Measurements from ENCODE around the gene SAMD13.

DNA sequence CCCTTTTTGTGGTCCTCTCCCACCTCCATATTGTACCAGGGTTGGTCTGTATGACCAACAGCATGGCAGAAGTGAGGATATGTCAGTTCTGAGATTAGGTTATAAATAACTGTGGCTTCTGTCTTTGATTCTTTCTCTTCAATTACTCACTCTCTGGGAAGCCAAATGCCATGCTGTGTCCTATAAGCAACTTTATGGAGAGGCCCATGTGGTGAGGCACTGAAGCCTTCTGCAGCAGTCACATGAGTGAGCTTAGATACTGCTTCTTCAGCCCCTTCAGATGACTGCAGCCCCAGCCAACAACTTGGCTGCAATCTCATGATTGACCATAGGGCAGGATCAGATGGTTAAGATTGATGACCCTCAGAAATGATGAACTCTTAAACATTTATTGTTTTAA is 34.0 kb upstream of the SAMD13 start:
- TF ChIP-seq POLR2AphosphoS5 (IDR thresholded peaks at IDR 0.05; ENCODE audit: low read depth, low read length) (no peak), CTCF (IDR thresholded peaks at IDR 0.05) (no peak), SIN3A (IDR thresholded peaks at IDR 0.05; ENCODE audit: borderline replicate concordance, insufficient read depth, low read depth, low read length) (no peak), TCF7L2 (IDR thresholded peaks at IDR 0.05; ENCODE audit: low read depth, low read length) (no peak)
- TF ChIP-seq, protein P1, sequence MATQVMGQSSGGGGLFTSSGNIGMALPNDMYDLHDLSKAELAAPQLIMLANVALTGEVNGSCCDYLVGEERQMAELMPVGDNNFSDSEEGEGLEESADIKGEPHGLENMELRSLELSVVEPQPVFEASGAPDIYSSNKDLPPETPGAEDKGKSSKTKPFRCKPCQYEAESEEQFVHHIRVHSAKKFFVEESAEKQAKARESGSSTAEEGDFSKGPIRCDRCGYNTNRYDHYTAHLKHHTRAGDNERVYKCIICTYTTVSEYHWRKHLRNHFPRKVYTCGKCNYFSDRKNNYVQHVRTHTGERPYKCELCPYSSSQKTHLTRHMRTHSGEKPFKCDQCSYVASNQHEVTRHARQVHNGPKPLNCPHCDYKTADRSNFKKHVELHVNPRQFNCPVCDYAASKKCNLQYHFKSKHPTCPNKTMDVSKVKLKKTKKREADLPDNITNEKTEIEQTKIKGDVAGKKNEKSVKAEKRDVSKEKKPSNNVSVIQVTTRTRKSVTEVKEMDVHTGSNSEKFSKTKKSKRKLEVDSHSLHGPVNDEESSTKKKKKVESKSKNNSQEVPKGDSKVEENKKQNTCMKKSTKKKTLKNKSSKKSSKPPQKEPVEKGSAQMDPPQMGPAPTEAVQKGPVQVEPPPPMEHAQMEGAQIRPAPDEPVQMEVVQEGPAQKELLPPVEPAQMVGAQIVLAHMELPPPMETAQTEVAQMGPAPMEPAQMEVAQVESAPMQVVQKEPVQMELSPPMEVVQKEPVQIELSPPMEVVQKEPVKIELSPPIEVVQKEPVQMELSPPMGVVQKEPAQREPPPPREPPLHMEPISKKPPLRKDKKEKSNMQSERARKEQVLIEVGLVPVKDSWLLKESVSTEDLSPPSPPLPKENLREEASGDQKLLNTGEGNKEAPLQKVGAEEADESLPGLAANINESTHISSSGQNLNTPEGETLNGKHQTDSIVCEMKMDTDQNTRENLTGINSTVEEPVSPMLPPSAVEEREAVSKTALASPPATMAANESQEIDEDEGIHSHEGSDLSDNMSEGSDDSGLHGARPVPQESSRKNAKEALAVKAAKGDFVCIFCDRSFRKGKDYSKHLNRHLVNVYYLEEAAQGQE (IDR thresholded peaks at IDR 0.05; ENCODE audit: insufficient read depth in 1 of 2, low read depth in 2 of 2, low read length in 1 of 2), result no peak

Measured in Panc1 (cell line).